GM12892 (cell line): ENCODE results near the gene ELAC2.

Experiments
- POLR2A ChIP-seq: IDR thresholded peaks from 2 replicates; pipeline ENCODE4 v1.6.1; 2011; ENCODE audit warnings: low read depth, low read length, control low read depth
- POLR2AphosphoS5 ChIP-seq: IDR thresholded peaks from 2 replicates; pipeline ENCODE4 v1.6.1; 2011; ENCODE audit warnings: low read depth, low read length, control low read depth
- TAF1 ChIP-seq: IDR thresholded peaks from 2 replicates; pipeline ENCODE4 v1.6.1; 2011; ENCODE audit warnings: low read depth, mild to moderate bottlenecking, control low read depth, low read length, borderline replicate concordance

- TF ChIP-seq TAF1 (no peak), POLR2AphosphoS5 (no peak), POLR2A (no peak)
Observed at GRCh38 chr17:12947047-12947446, 70.8 kb downstream of the ELAC2 start.
